GM12873 (cell line): ENCODE data around the gene JMJD1C.

Experiments
- CTCF ChIP-seq: IDR thresholded peaks from 2 replicates; pipeline ENCODE4 v1.5.1; 2012; ENCODE audit warnings: low read depth, mild to moderate bottlenecking, moderate library complexity, low read length, control low read depth; ENCODE audit not compliant: insufficient read depth; ENCODE audit errors: missing control alignments

JMJD1C gene

GRCh38 chr10:63304146-63304545 is 161.6 kb downstream of the JMJD1C start:
- TF ChIP-seq CTCF, result no peak

GRCh38 chr10:63300801-63301200 is 165.0 kb downstream of the JMJD1C start:
- TF ChIP-seq CTCF, result no peak

- TF ChIP-seq CTCF, result no peak
These were observed 167.8 kb downstream of the JMJD1C start for GRCh38 chr10:63297941-63298340.

GRCh38 chr10:63294781-63295180 is 171.0 kb downstream of the JMJD1C start:
- TF ChIP-seq CTCF, result no peak

GRCh38 chr10:63288170-63288569 is 177.6 kb downstream of the JMJD1C start:
- TF ChIP-seq CTCF, result no peak

- TF ChIP-seq CTCF, result no peak
These were observed 179.0 kb downstream of the JMJD1C start for GRCh38 chr10:63286754-63287264.

GRCh38 chr10:63286340-63286739 is 179.4 kb downstream of the JMJD1C start:
- TF ChIP-seq CTCF, result no peak
